ENCODE data around the gene ZNF417.
"Not testable (repeated sequence)": the region's sequence is repeated elsewhere in the genome, so short reads cannot be mapped to it uniquely, and the experiment has no call there.

The ZNF417 gene

GRCh38 chr19:57873883-57874799, 42.3 kb downstream of the ZNF417 start:
- ATAC-seq, result not testable (repeated sequence)

- no peak for TF ChIP-seq RARB (CRISPR knock-in tag; IDR thresholded peaks at IDR 0.05)
- TF ChIP-seq ZNF8 (CRISPR knock-in tag; IDR thresholded peaks at IDR 0.05), result no peak
- TF ChIP-seq, protein P1, sequence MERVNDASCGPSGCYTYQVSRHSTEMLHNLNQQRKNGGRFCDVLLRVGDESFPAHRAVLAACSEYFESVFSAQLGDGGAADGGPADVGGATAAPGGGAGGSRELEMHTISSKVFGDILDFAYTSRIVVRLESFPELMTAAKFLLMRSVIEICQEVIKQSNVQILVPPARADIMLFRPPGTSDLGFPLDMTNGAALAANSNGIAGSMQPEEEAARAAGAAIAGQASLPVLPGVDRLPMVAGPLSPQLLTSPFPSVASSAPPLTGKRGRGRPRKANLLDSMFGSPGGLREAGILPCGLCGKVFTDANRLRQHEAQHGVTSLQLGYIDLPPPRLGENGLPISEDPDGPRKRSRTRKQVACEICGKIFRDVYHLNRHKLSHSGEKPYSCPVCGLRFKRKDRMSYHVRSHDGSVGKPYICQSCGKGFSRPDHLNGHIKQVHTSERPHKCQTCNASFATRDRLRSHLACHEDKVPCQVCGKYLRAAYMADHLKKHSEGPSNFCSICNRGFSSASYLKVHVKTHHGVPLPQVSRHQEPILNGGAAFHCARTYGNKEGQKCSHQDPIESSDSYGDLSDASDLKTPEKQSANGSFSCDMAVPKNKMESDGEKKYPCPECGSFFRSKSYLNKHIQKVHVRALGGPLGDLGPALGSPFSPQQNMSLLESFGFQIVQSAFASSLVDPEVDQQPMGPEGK (CRISPR knock-in tag; IDR thresholded peaks at IDR 0.05; ENCODE audit: borderline replicate concordance), result no peak
- ATAC-seq, result no peak
Observed at GRCh38 chr19:57872450-57872849, 43.9 kb downstream of the ZNF417 start.

DNA sequence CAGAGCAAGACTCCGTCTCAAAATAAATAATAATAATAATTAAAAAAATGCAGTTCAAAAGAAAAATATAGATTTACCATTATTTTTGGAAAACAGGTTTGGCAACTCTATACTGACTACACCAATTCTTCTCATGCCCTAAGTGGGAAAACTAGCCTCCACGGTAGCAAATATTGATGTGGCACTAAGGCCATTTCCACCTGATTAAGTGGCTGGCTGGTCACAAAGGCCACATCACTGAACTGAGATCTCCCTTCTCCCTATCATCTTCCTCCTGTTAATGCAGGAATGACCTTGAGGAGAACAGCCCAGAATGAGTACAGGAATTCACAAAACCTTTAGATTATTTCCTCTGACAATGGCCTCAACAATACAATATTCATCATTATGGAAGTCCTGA, 46.2 kb downstream of the ZNF417 start:
- no peak for ATAC-seq

DNA sequence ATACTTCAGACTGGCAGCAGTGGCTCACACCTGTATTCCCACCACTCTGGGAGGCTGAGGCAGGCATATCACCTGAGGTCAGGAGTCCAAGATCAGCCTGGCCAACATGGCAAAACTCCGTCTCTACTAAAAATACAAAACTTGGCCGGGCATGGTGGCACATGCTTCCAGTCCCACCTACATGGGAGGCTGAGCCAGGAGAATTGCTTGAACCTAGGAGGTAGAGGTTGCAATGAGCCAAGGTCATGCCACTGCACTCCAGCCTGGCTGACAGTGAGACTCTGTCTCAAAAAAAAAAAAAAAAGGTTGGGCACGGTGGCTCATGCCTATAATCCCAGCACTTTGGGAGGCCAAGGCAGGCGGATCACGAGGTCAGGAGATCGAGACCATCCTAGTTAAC, 46.7 kb downstream of the ZNF417 start:
- not testable (repeated sequence) for ATAC-seq

More for the DNA sequence above, 46.2 kb downstream of the ZNF417 start:
- TF ChIP-seq, protein P2, sequence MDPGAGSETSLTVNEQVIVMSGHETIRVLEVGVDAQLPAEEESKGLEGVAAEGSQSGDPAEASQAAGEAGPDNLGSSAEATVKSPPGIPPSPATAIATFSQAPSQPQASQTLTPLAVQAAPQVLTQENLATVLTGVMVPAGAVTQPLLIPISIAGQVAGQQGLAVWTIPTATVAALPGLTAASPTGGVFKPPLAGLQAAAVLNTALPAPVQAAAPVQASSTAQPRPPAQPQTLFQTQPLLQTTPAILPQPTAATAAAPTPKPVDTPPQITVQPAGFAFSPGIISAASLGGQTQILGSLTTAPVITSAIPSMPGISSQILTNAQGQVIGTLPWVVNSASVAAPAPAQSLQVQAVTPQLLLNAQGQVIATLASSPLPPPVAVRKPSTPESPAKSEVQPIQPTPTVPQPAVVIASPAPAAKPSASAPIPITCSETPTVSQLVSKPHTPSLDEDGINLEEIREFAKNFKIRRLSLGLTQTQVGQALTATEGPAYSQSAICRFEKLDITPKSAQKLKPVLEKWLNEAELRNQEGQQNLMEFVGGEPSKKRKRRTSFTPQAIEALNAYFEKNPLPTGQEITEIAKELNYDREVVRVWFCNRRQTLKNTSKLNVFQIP (CRISPR knock-in tag; IDR thresholded peaks at IDR 0.05; ENCODE audit: borderline replicate concordance, low read depth), result no peak
- TF ChIP-seq GLIS3 (CRISPR knock-in tag; IDR thresholded peaks at IDR 0.05) (no peak), CREB5 (CRISPR knock-in tag; IDR thresholded peaks at IDR 0.05; ENCODE audit: low read depth) (no peak), ZNF70 (CRISPR knock-in tag; IDR thresholded peaks at IDR 0.05) (no peak), OSR1 (CRISPR knock-in tag; IDR thresholded peaks at IDR 0.05) (no peak), ZFP30 (CRISPR knock-in tag; IDR thresholded peaks at IDR 0.05) (no peak), BACH2 (CRISPR knock-in tag; IDR thresholded peaks at IDR 0.05; ENCODE audit: borderline replicate concordance) (no peak), ESRRG (CRISPR knock-in tag; IDR thresholded peaks at IDR 0.05) (no peak), ISL1 (CRISPR knock-in tag; IDR thresholded peaks at IDR 0.05) (no peak), ZNF8 (CRISPR knock-in tag; IDR thresholded peaks at IDR 0.05) (no peak), ZFP3 (CRISPR knock-in tag; IDR thresholded peaks at IDR 0.05) (no peak), TOX (CRISPR knock-in tag; IDR thresholded peaks at IDR 0.05; ENCODE audit: borderline replicate concordance) (no peak), TSHZ2 (CRISPR knock-in tag; IDR thresholded peaks at IDR 0.05) (no peak), TCF4 (CRISPR knock-in tag; IDR thresholded peaks at IDR 0.05; ENCODE audit: borderline replicate concordance) (no peak)
- TF ChIP-seq, protein P1 (CRISPR knock-in tag; IDR thresholded peaks at IDR 0.05; ENCODE audit: borderline replicate concordance), result no peak
